ENCODE measurements around the gene DEPDC1B.

Gene DEPDC1B

GRCh38 chr5:60710362-60710761 lies 10.4 kb upstream of the DEPDC1B start:
- no peak for TF ChIP-seq CTCF (IDR thresholded peaks at IDR 0.05; ENCODE audit: borderline replicate concordance, insufficient read depth, low read depth, low read length)
- no peak overlapping the region for H3K4me3 ChIP-seq (ENCODE audit: low read depth, low read length)

- TF ChIP-seq CTCF (IDR thresholded peaks at IDR 0.05; ENCODE audit: borderline replicate concordance, insufficient read depth, low read depth, low read length) = no peak
- H3K4me3 ChIP-seq (ENCODE audit: low read depth, low read length) = no peak overlapping the region
Observed at GRCh38 chr5:60705144-60705543, 5.2 kb upstream of the DEPDC1B start.

GRCh38 chr5:60703944-60704343 lies 4.0 kb upstream of the DEPDC1B start:
- TF ChIP-seq CTCF (IDR thresholded peaks at IDR 0.05; ENCODE audit: borderline replicate concordance, insufficient read depth, low read depth, low read length) = no peak
- H3K4me3 ChIP-seq (ENCODE audit: low read depth, low read length) = no peak overlapping the region

GRCh38 chr5:60701321-60701968 lies 1.5 kb upstream of the DEPDC1B start:
- no peak overlapping the region for H3K4me3 ChIP-seq (ENCODE audit: low read depth, low read length)
- no peak for TF ChIP-seq CTCF (IDR thresholded peaks at IDR 0.05; ENCODE audit: borderline replicate concordance, insufficient read depth, low read depth, low read length)

- TF ChIP-seq CTCF (IDR thresholded peaks at IDR 0.05; ENCODE audit: borderline replicate concordance, insufficient read depth, low read depth, low read length) = no peak
- H3K4me3 ChIP-seq (ENCODE audit: low read depth, low read length) = peak overlapping the region; percentile 85
Observed at GRCh38 chr5:60700416-60700757, 421 bp upstream of the DEPDC1B start.

GRCh38 chr5:60699288-60699608 lies 718 bp downstream of the DEPDC1B start:
- peak overlapping the region; percentile 85 for H3K4me3 ChIP-seq (ENCODE audit: low read depth, low read length)
- TF ChIP-seq CTCF (IDR thresholded peaks at IDR 0.05; ENCODE audit: borderline replicate concordance, insufficient read depth, low read depth, low read length) = no peak

- no peak overlapping the region for H3K4me3 ChIP-seq (ENCODE audit: low read depth, low read length)
- no peak for TF ChIP-seq CTCF (IDR thresholded peaks at IDR 0.05; ENCODE audit: borderline replicate concordance, insufficient read depth, low read depth, low read length)
Observed at GRCh38 chr5:60698336-60698735, 1.6 kb downstream of the DEPDC1B start.
